ENCODE results near the gene CRKL.
A peak's percentile ranks its signal among the peaks of the same experiment; 100 is the strongest.
"Not testable (repeated sequence)": the region's sequence is repeated elsewhere in the genome, so short reads cannot be mapped to it uniquely, and the experiment has no call there.

The CRKL gene

GRCh38 chr22:20935049-20935448 lies 17.8 kb downstream of the CRKL start:
- not testable (repeated sequence) for DNase-seq

GRCh38 chr22:20935780-20936539 lies 18.8 kb downstream of the CRKL start:
- not testable (repeated sequence) for DNase-seq

- DNase-seq = no peak
These were observed 20.0 kb downstream of the CRKL start for GRCh38 chr22:20937031-20937793.

- no peak for DNase-seq
These were observed 20.8 kb downstream of the CRKL start for GRCh38 chr22:20937794-20938671.

GRCh38 chr22:20939457-20940185 lies 22.4 kb downstream of the CRKL start:
- not testable (repeated sequence) for DNase-seq

GRCh38 chr22:20940186-20940651 lies 23.0 kb downstream of the CRKL start:
- DNase-seq = no peak

GRCh38 chr22:20940904-20941385 lies 23.7 kb downstream of the CRKL start:
- DNase-seq = no peak

- DNase-seq = not testable (repeated sequence)
These were observed 25.1 kb downstream of the CRKL start for GRCh38 chr22:20942203-20942902.

GRCh38 chr22:20943104-20943933 lies 26.1 kb downstream of the CRKL start:
- no peak for DNase-seq

GRCh38 chr22:20944042-20944441 lies 26.8 kb downstream of the CRKL start:
- DNase-seq = no peak

- DNase-seq = no peak
These were observed 28.3 kb downstream of the CRKL start for GRCh38 chr22:20945578-20945934.

- DNase-seq = no peak
These were observed 29.1 kb downstream of the CRKL start for GRCh38 chr22:20946080-20946986.

- no peak for DNase-seq
These were observed 29.8 kb downstream of the CRKL start for GRCh38 chr22:20946991-20947390.

GRCh38 chr22:20948450-20948849 lies 31.2 kb downstream of the CRKL start:
- no peak for DNase-seq

GRCh38 chr22:20948989-20949388 lies 31.8 kb downstream of the CRKL start:
- no peak for DNase-seq

GRCh38 chr22:20949698-20950183 lies 32.5 kb downstream of the CRKL start:
- no peak for DNase-seq

GRCh38 chr22:20951151-20951931 lies 34.1 kb downstream of the CRKL start:
- DNase-seq = no peak

GRCh38 chr22:20951932-20952380 lies 34.7 kb downstream of the CRKL start:
- DNase-seq = peak in 1 of 2 experiments; percentile 25

Measured in NCI-H526 (cell line).